Calu3 (cell line): ENCODE measurements around the gene SHISA6. TPM values are rescaled to one million over a fixed set of nuclear protein-coding genes. Genes with fewer than 3 reads are reported as not detected.

Source experiments
- BruUV-seq: library from RNA; stranded (reverse); fragments of 400-500 nt; replicated peaks from 2 replicates; lab custom pipeline; 2021; lab: Mats Ljungman, UMichigan
- CTCF ChIA-PET: fragments of 300-600 bp; sonication (Branson Sonifier 250); formaldehyde crosslinking; loops from one replicate; lab custom pipeline; 2022; ENCODE audit warnings: antibody characterized with exemption; lab: Charles Lee
- DNase-seq: peaks from one replicate; pipeline ENCODE4 v3.0.0; 2022
- H3K27ac Mint-ChIP-seq: one replicate; pipeline ENCODE4 v1.8.0; 2022; ENCODE audit warnings: mixed read lengths; ENCODE audit not compliant: unreplicated experiment
- H3K27me3 Mint-ChIP-seq: one replicate; pipeline ENCODE4 v1.8.0; 2022; ENCODE audit warnings: mixed read lengths; ENCODE audit not compliant: unreplicated experiment
- H3K36me3 Mint-ChIP-seq: one replicate; pipeline ENCODE4 v1.8.0; 2022; ENCODE audit warnings: mild to moderate bottlenecking, moderate library complexity, mixed read lengths; ENCODE audit not compliant: insufficient read depth, unreplicated experiment
- H3K4me1 Mint-ChIP-seq: one replicate; pipeline ENCODE4 v1.8.0; 2022; ENCODE audit warnings: mild to moderate bottlenecking, low read depth, mixed read lengths; ENCODE audit not compliant: unreplicated experiment
- H3K4me3 Mint-ChIP-seq: one replicate; pipeline ENCODE4 v1.8.0; 2022; ENCODE audit warnings: mild to moderate bottlenecking, low read depth, moderate library complexity, mixed read lengths; ENCODE audit not compliant: unreplicated experiment
- H3K9me3 Mint-ChIP-seq: one replicate; pipeline ENCODE4 v1.8.0; 2022; ENCODE audit warnings: low read depth, mixed read lengths; ENCODE audit not compliant: unreplicated experiment
- CTCF ChIP-seq: fragments of 200-600 bp; IDR thresholded peaks from one replicate; pipeline ENCODE4 v1.8.0; 2022; ENCODE audit warnings: antibody characterized with exemption; ENCODE audit not compliant: unreplicated experiment
- intact Hi-C: fragments of 100-400 bp; cut with micrococcal nuclease; formaldehyde crosslinking; loops from one replicate; pipeline ENCODE4 v1.10.0; 2022; ENCODE audit not compliant: unreplicated experiment
- total RNA-seq: library from RNA; stranded (reverse); gene quantifications from 2 replicates; pipeline ENCODE4 v1.2.3, GENCODE V29; 2022

The SHISA6 gene
- total RNA-seq, 1 experiment from 2014 or later: not detected

GRCh38 chr17:11387610-11388009 lies 146.6 kb downstream of the SHISA6 start:
- no TSS peak for BruUV-seq
- Mint-ChIP-seq H3K27me3 (no peaks in the 10 kb centered on the region), H3K36me3 (no peaks in the 10 kb centered on the region), H3K4me3 (no peak overlapping the region), H3K27ac (no peak overlapping the region), H3K4me1 (no peaks in the 10 kb centered on the region), H3K9me3 (peaks cover 10% of the 10 kb centered on the region)
- TF ChIP-seq CTCF: no peak
- intact Hi-C loops: no loop called here
- DNase-seq: no peak
- CTCF ChIA-PET: no interaction called here

- no peak for TF ChIP-seq CTCF
- no peaks in the 10 kb centered on the region for H3K36me3 Mint-ChIP-seq
- DNase-seq: no peak
- H3K4me3 Mint-ChIP-seq: no peak overlapping the region
- no TSS peak for BruUV-seq
- H3K27ac Mint-ChIP-seq: no peak overlapping the region
- H3K27me3 Mint-ChIP-seq: no peaks in the 10 kb centered on the region
- intact Hi-C loops: no loop called here
- CTCF ChIA-PET: no interaction called here
- H3K9me3 Mint-ChIP-seq: peaks cover 9% of the 10 kb centered on the region
- H3K4me1 Mint-ChIP-seq: no peaks in the 10 kb centered on the region
Measured at GRCh38 chr17:11388054-11388453, 147.0 kb downstream of the SHISA6 start.

- Mint-ChIP-seq H3K4me1 (no peaks in the 10 kb centered on the region), H3K36me3 (no peaks in the 10 kb centered on the region), H3K4me3 (no peak overlapping the region), H3K27me3 (no peaks in the 10 kb centered on the region), H3K27ac (no peak overlapping the region), H3K9me3 (peaks cover 9% of the 10 kb centered on the region)
- no TSS peak for BruUV-seq
- CTCF ChIA-PET: interaction anchor here (0.6 kb wide), 1 partner anchor 720 kb away, joined by 4 read pairs; no protein-coding TSS in a partner anchor
- intact Hi-C loops: no loop called here
- no peak for DNase-seq
- TF ChIP-seq CTCF: no peak
Measured at GRCh38 chr17:11389583-11389982, 148.6 kb downstream of the SHISA6 start.

- BruUV-seq: no TSS peak
- no peaks in the 10 kb centered on the region for H3K27me3 Mint-ChIP-seq
- no peak for TF ChIP-seq CTCF
- H3K36me3 Mint-ChIP-seq: no peaks in the 10 kb centered on the region
- H3K27ac Mint-ChIP-seq: no peak overlapping the region
- CTCF ChIA-PET: interaction anchor here (1.0 to 1.9 kb wide), 2 partner anchors 253 to 352 kb away, joined by 3 to 6 read pairs; no protein-coding TSS in a partner anchor
- peaks cover 9% of the 10 kb centered on the region for H3K9me3 Mint-ChIP-seq
- intact Hi-C loops: no loop called here
- H3K4me1 Mint-ChIP-seq: no peaks in the 10 kb centered on the region
- no peak for DNase-seq
- no peak overlapping the region for H3K4me3 Mint-ChIP-seq
Measured at GRCh38 chr17:11391134-11391533, 150.1 kb downstream of the SHISA6 start.
